ENCODE data around the gene MS4A12.
"Not testable (repeated sequence)": the region's sequence is repeated elsewhere in the genome, so short reads cannot be mapped to it uniquely, and the experiment has no call there.

MS4A12 gene

DNA sequence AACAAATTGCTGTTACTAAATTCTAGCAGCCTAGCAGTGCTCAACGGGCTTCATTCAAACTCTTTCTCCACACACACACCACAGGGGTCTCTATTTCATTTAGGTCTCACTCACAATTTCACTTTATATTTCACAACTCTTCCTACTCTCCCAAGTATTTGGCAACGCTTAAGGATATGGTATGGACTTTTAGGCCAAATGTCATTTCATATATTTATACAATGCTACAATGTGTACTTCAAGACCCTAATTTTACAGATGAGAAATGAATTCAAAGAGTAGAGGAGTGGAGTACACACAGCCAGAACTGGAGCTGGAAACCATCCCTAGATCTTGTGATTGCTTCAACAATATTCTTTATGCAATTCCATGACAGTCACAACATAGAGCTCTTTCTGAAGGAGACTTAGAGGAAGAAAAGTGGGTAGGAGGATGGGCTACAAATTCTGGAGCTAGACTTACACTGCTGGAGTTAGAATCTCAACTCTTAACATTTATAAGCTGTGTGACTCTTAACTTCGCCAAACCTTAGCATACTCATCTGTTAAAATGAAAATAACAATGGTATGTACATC lies 20.2 kb downstream of the MS4A12 start:
- DNase-seq (ENCODE audit: low spot score): no peak

DNA sequence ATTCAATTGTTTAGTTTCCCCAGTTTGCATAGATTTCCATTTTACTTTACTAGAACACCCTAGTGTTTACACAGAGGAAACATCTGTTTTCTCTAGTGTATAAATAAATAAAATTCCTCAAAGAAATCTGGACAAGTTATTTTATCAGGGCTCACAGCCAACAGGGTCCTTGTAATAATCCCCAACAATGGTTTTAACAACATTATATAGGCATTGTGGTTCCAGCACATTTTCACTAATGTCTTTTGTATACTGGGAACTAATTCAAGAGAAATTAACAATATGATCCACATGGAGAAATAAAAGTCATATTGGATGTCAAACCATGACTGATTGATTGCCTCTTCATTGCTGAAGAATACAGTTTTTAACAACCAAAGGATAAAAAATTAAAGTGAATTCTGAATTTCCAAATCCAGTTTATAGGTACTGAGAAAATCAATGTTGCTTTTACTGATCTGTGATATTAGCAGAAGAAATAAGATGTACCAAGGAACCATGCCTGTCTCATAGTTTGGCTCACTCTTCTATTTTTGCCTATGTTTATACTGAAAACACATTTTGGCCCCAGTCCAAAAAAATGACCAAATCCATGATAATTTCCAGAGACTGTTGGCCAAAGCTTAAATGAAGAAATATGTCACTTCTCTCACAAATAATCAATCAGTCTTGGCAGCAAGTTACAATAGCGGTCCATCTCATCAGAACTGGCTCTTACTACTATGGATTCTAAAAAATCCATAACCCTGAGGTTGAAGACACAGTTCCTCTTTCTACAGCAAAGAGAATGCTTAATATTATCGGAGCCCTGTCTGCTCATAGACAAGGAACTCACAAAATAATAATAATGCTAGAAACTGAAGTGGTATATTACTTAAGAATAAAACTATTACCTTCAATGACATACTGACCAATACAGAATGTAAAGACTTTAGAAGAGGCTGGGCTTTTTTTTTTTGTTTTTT lies 21.2 kb downstream of the MS4A12 start:
- DNase-seq (ENCODE audit: low spot score): no peak

DNA sequence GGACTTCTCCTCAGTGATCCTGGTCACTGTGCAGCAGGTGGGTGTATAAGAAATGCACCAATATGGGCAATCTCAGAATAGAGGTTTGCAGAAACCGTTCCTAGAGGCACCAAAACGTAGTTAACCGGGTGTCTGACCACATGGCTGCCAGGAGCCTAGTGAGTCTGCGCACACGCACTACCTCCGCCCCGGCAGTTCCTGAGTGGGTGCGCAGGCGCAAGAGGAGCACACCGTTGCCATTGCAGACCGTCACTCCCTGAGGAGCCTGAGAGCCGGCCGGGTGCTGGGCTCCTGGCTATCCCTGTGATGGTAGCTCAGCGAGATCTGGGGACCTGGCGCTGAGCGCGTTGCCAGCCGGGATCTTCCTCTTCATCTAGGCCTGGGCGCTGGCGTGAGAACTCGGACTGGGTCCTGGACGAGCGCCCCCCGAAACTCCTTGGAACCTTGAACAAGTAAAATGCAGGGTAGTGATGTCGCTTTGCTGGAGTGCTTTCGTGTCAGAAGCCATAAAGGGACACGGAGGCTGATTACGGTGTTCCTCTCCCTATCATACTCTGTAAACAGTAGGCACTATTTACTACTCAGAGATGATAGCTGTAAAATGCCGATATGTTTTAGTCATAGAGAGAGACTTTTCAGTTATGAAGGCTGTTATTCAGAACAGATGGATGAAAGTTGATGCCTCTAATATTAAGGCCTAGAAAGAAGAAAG lies 22.7 kb downstream of the MS4A12 start, which contains the start of gene MS4A13:
MS4A13 (plus strand) TSS at position 249 of the 712 bp plus-strand sequence. CDS start 2,692 bp downstream, outside the sequence.
- DNase-seq (ENCODE audit: low spot score): no peak

DNA sequence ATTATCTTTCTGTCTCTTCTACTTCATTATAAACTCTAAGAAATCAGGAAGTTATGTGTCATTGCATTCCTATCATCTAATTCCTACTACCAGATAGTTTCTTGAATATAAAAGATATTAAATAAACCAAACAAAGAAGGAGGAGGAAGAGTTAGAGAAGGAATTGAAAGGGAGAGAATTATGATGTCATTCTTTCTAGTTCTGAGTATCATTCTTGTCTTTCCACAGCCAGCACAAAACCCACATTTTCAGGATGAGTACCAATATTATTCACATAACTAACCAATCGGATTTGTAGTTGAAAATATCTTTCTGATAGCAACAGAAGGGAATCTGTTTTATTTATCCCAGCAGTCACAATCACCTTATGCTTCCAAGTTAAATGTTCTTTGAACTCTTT lies 35.9 kb downstream of the MS4A12 start:
- no peak for DNase-seq (ENCODE audit: low spot score)

DNA sequence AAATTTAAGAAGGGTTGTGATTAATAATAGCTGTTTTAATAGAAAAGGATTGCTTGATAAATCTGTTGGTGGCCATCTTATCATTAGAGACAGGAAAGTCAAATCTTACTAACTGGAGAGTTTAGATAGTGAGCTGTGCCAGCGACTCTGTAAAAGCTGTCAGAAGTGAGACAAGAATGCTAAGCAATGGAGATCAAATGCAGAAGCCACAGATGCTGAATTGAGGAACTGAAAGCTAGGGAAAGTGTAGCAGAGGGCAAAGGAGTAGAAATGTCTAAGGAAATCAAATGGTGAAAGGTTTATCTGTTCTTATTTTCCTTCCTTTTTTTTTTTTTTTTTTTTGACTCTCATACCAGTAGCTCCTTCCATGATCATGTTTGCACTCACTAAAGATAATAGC lies 36.4 kb downstream of the MS4A12 start:
- DNase-seq (ENCODE audit: low spot score): peak; percentile 22

DNA sequence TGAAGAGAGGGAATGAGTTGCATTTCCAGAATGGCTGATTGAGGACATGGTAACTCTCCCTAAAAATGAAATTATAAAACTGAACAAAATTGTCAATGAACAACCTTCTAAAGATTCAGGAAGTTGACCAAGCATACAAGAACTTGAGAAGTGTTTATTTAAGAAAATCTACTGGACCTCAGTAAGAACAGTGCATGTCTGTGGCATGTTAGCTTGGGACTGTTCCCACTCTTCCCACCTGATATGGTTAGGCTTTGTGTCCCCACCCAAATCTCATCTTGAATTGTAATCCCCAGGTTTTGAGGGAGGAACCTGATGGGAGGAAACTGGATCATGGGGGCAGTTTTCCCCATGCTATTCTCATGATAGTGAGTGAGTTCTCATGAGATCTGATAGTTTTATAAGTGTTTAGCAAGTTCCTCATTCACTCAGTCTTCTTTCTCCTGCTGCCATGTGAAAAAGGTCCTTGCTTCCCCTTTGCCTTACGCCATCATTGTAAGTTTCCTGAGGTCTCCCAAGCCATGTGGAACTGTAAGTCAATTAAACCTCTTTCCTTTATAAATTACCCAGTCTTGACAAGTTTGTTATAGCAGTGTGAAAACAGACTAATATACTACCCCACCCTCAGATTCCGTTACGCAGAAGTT lies 38.0 kb downstream of the MS4A12 start:
- DNase-seq (ENCODE audit: low spot score): no peak

DNA sequence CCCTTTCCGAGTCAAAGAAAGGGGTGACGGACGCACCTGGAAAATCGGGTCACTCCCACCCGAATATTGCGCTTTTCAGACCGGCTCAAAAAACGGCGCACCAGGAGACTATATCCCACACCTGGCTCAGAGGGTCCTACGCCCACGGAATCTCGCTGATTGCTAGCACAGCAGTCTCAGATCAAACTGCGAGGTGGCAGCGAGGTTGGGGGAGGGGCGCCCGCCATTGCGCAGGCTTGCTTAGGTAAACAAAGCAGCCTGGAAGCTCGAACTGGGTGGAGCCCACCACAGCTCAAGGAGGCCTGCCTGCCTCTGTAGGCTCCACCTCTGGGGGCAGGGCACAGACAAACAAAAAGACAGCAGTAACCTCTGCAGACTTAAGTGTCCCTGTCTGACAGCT lies 39.8 kb downstream of the MS4A12 start:
- DNase-seq (ENCODE audit: low spot score): not testable (repeated sequence)

DNA sequence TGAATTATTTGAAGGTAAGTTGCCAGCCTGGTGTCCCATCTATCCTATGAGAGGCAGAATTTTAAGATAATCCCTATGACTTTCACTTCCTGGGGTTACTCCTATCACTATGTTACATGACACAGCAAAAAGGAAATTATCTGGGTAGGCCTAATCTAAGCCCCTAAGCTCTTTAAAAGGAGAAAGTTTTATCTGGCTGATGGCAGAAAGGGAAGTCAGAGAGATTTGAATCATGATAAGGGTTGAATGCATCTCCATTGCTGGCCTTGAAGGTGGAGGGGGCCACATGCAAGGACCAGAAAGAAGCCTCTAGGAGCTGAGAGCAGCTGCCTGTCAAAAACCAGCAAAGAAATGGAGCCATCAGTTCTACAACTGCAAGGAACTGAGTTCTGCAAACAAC lies 46.0 kb downstream of the MS4A12 start:
- DNase-seq (ENCODE audit: low spot score): not testable (repeated sequence)

DNA sequence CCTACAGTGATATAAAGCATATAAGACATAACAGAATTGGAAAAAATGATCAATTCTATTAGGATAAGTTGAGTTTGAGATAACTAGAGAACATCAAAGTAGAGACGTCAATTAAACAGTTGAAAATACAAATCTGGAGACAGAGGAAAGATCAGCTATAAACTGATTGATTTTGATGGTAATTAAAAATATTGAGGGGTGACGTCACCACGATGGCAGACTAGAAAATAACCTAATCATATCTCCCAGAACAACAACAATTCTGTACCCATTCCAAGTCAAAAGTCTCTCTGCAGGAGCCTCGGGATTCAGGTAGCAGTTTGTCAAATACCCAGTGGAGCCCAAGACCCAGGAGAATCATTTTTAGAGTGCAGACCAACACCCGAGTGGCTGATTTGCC lies 51.5 kb downstream of the MS4A12 start:
- no peak for DNase-seq (ENCODE audit: low spot score)
